Activated T-cell treated with anti-CD3 and anti-CD28 coated beads for 4 hours (primary cell): Measurements from ENCODE around the gene CORO2A.
A peak's percentile ranks its signal among the peaks of the same experiment; 100 is the strongest.
"Not testable (repeated sequence)": the region's sequence is repeated elsewhere in the genome, so short reads cannot be mapped to it uniquely, and the experiment has no call there.

Experiments
- DNase-seq: peaks from one replicate; pipeline ENCODE4 v3.0.0-alpha.2; 2020

Gene CORO2A

DNA sequence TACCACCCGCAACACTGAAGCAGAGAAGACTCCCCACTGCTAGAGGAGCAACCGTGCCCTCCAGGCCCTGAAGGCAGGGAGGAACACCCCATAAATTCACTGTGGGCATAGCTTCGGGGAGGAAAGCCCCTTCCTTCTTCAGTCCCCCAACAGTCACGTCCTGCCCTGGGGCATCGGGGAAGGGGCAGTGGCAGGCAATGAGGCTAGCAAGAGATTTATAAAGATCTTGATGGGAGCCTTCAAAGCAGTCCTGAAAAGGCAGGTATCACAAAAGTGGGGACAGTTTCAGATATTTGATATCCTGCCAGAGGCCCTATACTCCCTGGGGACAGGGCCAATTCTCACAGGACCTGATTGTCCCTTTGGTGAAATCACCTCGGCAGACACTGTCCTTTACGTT is 56.5 kb downstream of the CORO2A start:
- DNase-seq = no peak

DNA sequence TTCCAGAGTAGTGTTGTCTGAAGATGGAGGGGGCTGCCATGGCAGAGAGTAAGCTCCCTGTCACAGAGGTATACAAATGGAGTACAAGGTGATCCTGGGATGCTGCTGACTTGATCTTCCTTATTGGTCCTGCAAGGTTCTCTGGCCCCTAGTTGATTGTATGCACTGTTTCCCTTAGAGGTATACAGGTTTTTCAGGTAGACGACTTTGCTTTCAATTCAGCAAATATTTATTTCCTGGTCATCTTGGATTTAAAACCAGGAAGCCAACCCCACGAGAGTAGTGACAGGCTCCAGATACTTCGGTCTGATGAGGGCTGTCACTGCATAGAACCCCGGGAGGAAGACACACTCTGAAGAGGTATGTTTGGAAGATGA is 56.9 kb downstream of the CORO2A start:
- DNase-seq = no peak

GRCh38 chr9:98134702-98135557 is 57.5 kb downstream of the CORO2A start:
- no peak for DNase-seq

DNA sequence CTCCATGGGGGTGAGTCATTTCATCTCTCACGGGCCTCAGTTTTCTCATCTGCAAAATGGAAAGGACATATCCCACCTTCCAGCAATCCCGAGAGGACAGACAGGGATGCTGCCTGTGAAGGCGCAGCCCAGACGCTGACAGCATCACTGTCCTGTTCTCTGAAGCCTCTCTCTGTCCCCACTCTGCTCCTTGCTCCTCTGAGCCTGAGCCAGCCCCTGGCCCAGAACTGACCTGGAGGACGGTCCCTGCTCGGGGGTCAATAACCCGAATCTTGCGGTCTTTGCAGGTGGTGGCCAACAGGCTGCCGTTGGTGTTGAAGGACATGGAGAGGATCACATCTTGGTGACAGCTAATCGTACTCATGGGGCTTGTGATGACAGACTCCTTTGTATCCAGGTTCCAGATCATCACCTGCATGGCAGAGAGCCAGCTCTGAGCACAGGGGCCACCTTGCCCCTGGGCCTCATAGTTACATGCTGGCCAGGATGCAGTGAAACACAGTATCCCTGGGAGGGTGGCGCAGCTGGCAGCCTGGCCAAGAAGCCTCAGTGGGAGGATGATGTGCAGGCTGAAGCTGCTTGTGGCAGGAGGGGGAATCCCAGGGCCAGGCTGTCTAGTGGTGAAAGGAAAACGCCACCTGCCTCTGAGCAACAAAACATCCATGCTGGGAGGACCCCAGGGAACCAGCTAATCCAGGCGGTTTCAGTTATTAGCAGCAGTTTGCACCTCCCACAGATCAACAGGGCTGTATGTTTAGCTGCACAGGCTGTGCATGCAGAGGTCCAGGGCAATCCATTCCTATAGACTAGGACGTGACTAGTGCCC is 59.4 kb downstream of the CORO2A start:
- DNase-seq = no peak

DNA sequence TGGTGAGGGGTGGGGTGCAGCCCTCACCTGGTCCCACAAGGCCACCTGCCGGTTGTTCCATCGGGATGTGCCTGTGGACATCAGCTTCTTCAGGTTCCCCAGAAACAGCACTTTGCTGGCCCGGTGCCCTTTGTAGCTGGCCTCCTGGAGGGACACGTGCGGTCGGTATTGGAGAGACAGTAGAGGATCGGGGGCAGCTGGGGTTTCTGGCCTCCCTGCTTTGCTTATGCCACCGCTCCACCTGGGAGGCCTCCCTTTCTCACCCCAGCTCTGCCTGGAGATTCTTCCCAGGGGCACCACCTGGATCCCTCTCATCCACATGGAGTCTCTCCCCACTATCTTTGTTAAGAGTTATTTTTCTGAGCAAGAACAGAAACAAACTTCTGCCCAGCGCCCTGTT is 60.3 kb downstream of the CORO2A start:
- DNase-seq = no peak

GRCh38 chr9:98130576-98131228 is 61.7 kb downstream of the CORO2A start:
- DNase-seq = no peak

GRCh38 chr9:98130060-98130459 is 62.4 kb downstream of the CORO2A start:
- not testable (repeated sequence) for DNase-seq

DNA sequence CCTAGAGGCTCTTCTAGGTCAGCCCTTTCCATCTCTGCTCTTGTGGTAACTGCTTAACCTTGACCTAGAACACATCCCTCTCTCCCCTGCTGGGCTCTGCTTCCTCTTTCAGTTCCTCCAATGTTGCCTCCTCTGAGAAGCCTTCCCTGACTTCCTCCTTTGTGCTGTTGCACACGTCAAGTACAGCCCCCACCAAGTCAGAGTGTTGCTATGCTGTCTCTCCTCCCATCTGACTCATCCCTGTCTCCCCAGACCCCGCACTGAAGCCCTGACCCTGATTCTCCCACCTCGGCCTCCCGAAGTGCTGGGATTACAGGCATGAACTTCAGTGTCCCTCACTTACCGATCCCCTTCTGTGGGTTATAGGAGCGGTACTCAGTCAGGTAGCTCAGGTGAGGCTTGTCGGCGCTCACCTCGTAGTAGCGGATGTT is 63.0 kb downstream of the CORO2A start:
- no peak for DNase-seq

DNA sequence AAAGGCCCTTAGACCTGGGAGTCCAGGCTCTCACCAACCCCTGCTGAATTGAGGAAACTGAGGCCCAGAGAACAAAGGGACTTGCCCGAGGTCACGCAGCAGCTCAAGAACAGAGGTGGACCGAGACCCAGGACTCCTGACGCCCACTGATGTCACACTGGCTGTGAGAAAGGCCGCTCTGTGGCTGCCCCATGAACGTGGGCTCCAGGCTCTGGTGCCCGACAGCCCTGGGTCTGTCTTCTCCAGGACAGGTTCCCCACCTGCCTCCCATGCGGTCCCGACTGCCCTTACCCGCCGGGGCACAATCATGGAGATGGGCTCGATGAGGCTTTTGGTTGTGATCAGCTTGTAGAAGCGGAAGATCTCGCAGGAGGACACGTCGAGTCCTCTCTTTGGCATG is 64.1 kb downstream of the CORO2A start:
- no peak for DNase-seq

- no peak for DNase-seq
These were observed 65.2 kb downstream of the CORO2A start for GRCh38 chr9:98127226-98127625.

DNA sequence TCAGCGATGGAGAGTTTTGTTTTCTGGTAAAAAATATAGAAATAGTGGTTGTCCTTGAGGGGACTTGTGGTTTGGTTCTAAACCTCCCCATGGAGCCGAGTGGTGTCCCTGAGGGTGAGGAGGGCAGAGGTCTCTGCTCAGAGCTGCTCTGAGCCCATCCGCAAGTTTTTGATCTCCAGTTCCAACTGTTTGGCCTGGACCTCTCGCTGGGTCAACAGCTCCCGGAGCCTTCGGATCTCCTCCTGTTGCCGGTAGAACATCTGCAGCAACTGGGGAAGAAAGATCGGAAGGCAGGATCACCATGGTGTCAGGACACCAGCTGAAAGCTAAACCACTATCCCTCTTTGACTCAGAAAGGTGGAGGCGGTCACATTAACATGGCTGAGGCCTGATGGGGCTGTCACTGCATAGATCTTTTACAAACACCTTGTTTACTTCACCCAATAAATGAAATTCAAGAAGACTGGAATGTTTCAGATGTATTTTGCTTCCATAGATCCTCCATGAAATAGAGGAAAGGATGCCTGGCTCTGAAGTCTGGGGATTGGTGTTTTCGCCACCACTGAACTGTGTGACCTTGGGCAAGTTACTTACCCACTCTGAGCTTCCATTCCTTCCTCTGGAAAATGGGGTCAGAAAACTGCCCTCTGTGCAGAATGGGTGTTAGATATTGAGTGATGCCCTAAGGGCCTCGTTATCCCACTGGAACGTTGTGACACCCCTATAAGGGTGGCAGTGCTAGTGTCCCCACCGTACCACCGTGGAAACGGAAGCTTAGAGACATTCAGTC is 67.6 kb downstream of the CORO2A start:
- no peak for DNase-seq

DNA sequence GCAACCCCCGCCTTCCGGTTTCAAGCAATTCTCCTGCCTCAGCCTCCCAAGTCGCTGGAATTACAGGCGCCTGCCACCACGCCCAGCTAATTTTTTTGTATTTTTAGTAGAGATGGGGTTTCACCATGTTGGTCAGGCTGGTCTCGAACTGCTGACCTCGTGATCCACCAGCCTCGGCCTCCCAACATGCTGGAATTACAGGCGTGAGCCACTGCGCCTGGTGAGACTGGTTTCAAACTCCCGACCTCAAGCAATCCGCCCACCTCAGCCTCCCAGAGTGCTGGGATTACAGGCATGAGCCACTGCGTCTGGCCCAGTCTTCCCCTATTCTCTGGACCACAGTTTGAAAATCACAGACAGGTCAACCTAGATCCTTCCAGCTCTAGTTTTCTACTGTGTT is 68.3 kb downstream of the CORO2A start:
- DNase-seq = not testable (repeated sequence)

- no peak for DNase-seq
These were observed 71.4 kb downstream of the CORO2A start for GRCh38 chr9:98121058-98121457.

DNA sequence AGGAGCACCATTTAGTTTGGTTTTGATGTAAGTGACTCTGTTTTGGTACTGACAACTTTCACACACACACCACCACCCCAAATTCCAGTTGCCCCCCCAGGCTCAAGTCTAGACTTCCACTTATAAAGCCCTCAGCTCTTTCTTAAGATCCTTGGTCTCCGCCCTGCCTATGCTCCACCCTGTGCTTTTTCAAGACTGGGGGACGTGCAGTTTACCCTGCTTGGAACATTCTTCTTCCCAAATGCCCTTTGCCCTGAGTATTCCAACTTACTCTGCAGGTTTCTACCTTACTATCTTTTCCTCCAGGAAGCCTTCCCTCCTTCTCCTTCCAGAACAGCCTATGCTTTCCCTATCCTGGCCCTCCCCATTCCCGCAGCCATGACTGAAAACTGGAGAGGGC is 72.0 kb downstream of the CORO2A start:
- DNase-seq = no peak

DNA sequence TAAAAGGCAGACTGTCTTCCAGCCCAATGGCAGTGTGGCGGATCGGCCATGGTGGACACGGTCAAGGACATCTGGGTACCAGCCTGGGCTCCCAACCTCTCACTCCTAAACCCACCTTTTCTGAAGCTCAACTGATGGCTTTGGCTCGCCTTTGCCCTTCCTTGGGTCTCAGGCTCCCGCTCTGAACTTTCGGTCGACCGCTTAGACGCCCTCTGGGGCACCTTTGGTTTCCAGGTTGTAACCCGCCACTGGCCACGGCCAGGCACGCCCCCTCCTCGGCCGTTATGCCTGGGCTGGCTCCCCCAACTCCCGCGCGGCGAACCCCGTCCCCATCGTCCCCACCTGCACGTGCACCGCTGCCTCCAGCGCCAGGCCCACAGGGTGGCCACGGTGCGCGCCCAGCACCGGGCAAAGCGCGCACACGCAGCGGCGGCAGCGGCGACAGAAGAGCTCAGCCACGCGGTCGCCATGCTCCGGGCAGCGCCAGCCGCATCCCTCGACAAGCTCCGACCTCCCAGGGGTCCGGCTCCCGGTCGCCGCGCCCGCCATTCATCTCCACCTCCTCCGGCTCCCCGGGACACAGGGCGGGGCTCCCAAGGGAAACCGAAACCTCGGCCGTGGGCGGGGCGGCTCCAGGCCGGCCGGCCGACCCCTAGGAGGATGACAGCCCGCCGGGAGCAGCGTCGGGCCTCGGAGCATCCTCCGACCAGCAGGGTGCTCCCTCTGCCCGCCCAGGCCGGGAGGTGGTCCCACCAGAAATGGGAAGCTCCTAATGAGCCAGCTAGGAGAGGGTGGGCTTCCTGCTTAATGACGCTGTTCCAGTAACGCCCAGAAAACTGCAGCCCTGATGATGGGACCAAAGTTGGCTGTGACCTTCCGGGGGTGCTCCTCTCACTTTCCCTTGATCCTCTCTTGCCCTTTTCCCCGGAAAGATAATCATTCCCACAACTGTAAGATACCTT is 73.5 kb downstream of the CORO2A start, which contains the start of gene TRIM14:
TSS of gene TRIM14 (minus strand) at position 583 of the 962 bp plus-strand sequence. CDS start at position 549, 34 bp downstream.
- peak; percentile 39 for DNase-seq

GRCh38 chr9:98117984-98118639 is 74.3 kb downstream of the CORO2A start:
- peak; percentile 19 for DNase-seq

DNA sequence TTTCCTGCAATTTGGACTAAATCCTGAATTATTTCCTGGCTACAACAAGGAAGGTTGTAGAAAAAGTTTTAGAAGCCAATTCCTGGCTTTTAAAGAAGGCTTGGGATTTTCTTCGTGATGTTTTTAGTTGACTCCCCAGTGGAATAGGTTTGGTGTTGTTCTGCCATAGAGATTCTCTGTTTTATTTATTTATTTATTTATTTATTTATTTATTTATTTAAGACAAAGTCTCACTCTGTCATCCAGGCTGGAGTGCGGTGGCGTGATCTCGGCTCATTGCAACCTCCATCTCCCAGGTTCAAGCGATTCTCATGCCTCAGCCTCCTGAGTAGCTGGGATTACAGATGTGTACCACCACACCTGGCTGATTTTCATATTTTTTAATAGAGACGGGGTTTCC is 75.3 kb downstream of the CORO2A start:
- not testable (repeated sequence) for DNase-seq

DNA sequence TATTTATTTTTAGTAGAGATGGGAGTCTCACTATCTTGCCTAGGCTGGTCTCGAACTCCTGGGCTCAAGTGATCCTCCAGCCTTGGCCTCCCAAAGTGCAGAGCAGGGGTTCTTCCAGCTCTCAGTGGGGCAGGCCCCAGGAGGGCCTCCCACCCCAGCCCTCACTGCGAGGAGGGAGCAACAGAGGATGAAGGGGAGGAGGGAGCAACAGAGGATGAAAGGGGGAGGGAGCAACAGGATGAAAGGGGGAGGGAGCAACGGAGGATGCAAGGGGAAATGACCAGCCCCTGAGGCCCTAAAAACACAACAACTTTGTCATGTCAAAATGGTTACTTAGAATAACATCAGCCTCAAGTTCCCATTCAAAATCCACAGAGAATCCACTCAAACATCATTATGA is 83.4 kb downstream of the CORO2A start:
- DNase-seq = no peak

GRCh38 chr9:98108531-98109031 is 83.9 kb downstream of the CORO2A start:
- DNase-seq = no peak

DNA sequence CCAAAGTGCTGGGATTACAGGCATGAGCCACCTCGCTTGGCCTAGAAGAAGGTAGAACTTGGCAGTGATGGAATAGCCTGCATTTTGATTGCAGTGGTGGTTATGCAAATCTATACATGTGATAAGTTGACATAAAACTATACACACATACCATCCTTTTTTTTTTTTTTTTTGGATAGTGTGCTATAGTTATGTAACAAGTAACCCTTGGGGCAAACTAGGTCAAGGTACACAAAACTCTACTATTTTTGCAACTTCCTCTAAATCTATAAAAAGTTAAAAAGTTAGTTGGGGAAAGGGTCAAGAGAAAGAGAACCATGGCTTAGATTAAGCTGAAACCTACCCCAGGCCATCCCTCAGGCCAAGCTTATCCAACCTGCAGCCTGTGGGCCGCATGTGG is 84.5 kb downstream of the CORO2A start:
- no peak for DNase-seq

DNA sequence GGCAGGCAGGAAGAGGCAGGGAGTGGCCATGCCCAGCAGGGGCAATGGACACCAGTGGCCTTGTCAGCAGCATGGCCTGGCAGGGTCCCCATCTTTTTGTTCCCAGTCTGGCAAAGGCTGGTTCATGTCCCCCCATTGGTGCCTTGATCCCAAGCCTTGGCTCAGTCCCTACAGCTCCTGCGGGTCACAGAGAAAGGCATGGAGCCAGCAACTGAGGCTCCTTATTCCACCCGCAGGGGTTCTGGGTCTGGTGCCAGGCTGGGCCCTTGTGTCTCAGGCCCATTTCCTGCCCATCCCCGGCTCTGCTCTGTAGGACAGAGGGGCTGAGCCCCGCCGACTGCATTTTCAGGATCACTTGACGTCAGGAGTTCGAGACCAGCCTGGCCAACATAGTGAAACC is 87.4 kb downstream of the CORO2A start:
- no peak for DNase-seq
